Measurements from ENCODE around the gene RASL10A.

Gene RASL10A

GRCh38 chr22:29290061-29290460 lies 25.4 kb downstream of the RASL10A start:
- TF ChIP-seq, protein P1, sequence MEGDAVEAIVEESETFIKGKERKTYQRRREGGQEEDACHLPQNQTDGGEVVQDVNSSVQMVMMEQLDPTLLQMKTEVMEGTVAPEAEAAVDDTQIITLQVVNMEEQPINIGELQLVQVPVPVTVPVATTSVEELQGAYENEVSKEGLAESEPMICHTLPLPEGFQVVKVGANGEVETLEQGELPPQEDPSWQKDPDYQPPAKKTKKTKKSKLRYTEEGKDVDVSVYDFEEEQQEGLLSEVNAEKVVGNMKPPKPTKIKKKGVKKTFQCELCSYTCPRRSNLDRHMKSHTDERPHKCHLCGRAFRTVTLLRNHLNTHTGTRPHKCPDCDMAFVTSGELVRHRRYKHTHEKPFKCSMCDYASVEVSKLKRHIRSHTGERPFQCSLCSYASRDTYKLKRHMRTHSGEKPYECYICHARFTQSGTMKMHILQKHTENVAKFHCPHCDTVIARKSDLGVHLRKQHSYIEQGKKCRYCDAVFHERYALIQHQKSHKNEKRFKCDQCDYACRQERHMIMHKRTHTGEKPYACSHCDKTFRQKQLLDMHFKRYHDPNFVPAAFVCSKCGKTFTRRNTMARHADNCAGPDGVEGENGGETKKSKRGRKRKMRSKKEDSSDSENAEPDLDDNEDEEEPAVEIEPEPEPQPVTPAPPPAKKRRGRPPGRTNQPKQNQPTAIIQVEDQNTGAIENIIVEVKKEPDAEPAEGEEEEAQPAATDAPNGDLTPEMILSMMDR (IDR thresholded peaks at IDR 0.05; ENCODE audit: low read depth, low read length, missing control alignments) = no peak
- H3K4me3 ChIP-seq (replicated peaks; ENCODE audit: low read depth, low read length) = no peak overlapping the region
- DNase-seq (ENCODE audit: extremely low read depth, low read depth) = no peak

DNA sequence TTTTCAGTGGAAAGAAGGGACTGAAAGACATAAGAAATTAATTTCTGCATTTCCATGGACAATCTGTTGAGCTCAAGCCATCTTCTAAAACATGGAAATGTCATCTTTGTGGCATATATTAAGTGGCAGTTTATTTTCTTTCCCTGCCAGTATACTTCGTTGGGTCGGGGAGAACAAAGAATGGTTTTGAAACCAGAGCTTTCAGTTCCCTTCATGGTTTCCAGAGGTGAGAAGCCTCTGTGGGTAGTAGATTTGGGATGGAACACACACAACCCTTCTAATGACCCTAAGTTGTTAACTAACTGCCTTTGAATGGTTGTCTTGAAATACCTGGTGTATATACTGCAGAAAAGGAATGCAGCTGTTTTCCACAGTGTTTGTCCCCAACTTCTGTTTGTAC lies 26.7 kb downstream of the RASL10A start:
- no peak for DNase-seq (ENCODE audit: extremely low read depth, low read depth)
- no peak overlapping the region for H3K4me3 ChIP-seq (replicated peaks; ENCODE audit: low read depth, low read length)
- TF ChIP-seq, protein P1 (IDR thresholded peaks at IDR 0.05; ENCODE audit: low read depth, low read length, missing control alignments) = no peak

- DNase-seq (ENCODE audit: extremely low read depth, low read depth) = no peak
- no peak overlapping the region for H3K4me3 ChIP-seq (replicated peaks; ENCODE audit: low read depth, low read length)
- TF ChIP-seq, protein P1 (IDR thresholded peaks at IDR 0.05; ENCODE audit: low read depth, low read length, missing control alignments) = no peak
Observed at GRCh38 chr22:29284196-29284595, 31.3 kb downstream of the RASL10A start.

DNA sequence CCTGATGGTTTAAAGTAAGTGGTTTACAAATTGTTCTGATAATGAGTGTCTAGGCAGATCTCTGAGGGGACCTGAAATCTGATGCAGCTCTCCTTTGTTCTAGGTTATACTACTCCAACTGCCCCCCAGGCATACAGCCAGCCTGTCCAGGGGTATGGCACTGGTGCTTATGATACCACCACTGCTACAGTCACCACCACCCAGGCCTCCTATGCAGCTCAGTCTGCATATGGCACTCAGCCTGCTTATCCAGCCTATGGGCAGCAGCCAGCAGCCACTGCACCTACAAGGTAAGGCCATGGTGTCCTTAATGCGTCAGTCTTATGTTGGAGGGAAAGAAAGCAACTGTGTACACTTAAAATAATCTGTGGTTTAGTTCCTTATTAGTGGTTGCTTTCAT lies 37.6 kb downstream of the RASL10A start:
- DNase-seq (ENCODE audit: extremely low read depth, low read depth) = no peak
- TF ChIP-seq, protein P1 (IDR thresholded peaks at IDR 0.05; ENCODE audit: low read depth, low read length, missing control alignments) = no peak
- H3K4me3 ChIP-seq (replicated peaks; ENCODE audit: low read depth, low read length) = no peak overlapping the region

GRCh38 chr22:29275819-29276565 lies 39.5 kb downstream of the RASL10A start:
- TF ChIP-seq, protein P1 (IDR thresholded peaks at IDR 0.05; ENCODE audit: low read depth, low read length, missing control alignments) = no peak
- no peak for DNase-seq (ENCODE audit: extremely low read depth, low read depth)
- H3K4me3 ChIP-seq (replicated peaks; ENCODE audit: low read depth, low read length) = no peak overlapping the region

DNA sequence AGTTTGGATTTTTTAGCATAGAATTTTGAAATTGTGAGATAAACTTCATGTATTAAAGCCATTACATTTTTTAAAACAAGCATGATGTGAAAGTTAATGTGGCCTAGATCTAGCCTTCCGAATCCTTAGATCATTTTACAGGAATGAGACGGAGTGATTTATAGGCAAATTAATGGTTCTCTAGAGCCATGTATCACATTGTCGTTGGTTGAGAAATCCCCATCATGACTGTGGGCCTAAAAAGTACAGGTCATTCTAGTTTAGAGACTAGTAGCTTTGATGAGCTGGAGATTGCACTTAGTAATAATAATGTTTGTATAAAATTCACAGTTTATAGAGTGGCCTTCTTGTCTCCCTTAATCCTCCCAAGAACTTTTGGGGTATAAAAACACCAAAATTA lies 40.3 kb downstream of the RASL10A start:
- H3K4me3 ChIP-seq (replicated peaks; ENCODE audit: low read depth, low read length) = no peak overlapping the region
- TF ChIP-seq, protein P1 (IDR thresholded peaks at IDR 0.05; ENCODE audit: low read depth, low read length, missing control alignments) = no peak
- DNase-seq (ENCODE audit: extremely low read depth, low read depth) = no peak

GRCh38 chr22:29272624-29273023 lies 42.9 kb downstream of the RASL10A start:
- H3K4me3 ChIP-seq (replicated peaks; ENCODE audit: low read depth, low read length) = no peak overlapping the region
- DNase-seq (ENCODE audit: extremely low read depth, low read depth) = no peak
- TF ChIP-seq, protein P1 (IDR thresholded peaks at IDR 0.05; ENCODE audit: low read depth, low read length, missing control alignments) = no peak
